ENCODE results near the gene ZPBP. TPM values are rescaled to one million over a fixed set of nuclear protein-coding genes. Genes with fewer than 3 reads are reported as not detected.

Gene ZPBP
- total and polyA plus RNA-seq, 2 of the 4 experiments (the other 2 are of a cell fraction) = not detected

GRCh38 chr7:49937608-49938007 is 155.4 kb downstream of the ZPBP start:
- Histone ChIP-seq H2AFZ (replicated peaks; ENCODE audit: low read length, poor library complexity) (no peak overlapping the region), H2BK15ac (ENCODE audit: low read depth, low read length) (no peak overlapping the region), H3K56ac (ENCODE audit: extremely low read depth, insufficient read depth, low read length) (no peak overlapping the region), H3K9me1 (ENCODE audit: insufficient read depth, low read length) (no peaks in the 10 kb centered on the region), H3K23ac (ENCODE audit: low read depth, low read length) (no peak overlapping the region), H3K14ac (replicated peaks; ENCODE audit: low read depth, low read length) (no peak overlapping the region), H3K4me3 (ENCODE audit: insufficient read depth, low read depth, low read length) (no peak overlapping the region), H4K5ac (ENCODE audit: low read depth, low read length) (no peak overlapping the region), H4K91ac (ENCODE audit: insufficient read depth, low read depth, low read length) (no peak overlapping the region), H3K4me2 (ENCODE audit: low read depth, low read length) (no peak overlapping the region), H3K27ac (ENCODE audit: insufficient read depth, low read length) (no peak overlapping the region), H3K79me1 (ENCODE audit: low read depth in 1 of 2, low read length in 2 of 2) (no peaks in the 10 kb centered on the region), H2AK5ac (ENCODE audit: low read depth, low read length) (no peak overlapping the region), H3K4me1 (ENCODE audit: control insufficient read depth, insufficient read depth, low read length) (no peaks in the 10 kb centered on the region), H4K8ac (ENCODE audit: low read depth in 2 of 2, low read length in 2 of 2) (no peak overlapping the region), H2BK120ac (ENCODE audit: low read depth, low read length) (no peak overlapping the region), H3K9ac (ENCODE audit: low read depth, low read length) (no peak overlapping the region), H3K4ac (ENCODE audit: low read depth, low read length) (no peak overlapping the region), H2BK20ac (ENCODE audit: low read depth, low read length) (no peak overlapping the region), H4K20me1 (ENCODE audit: insufficient read depth, low read length) (no peaks in the 10 kb centered on the region), H3K36me3 (ENCODE audit: control insufficient read depth, insufficient read depth, low read length) (no peaks in the 10 kb centered on the region), H3K9me3 (ENCODE audit: control insufficient read depth, insufficient read depth, low read length) (peaks cover 2% of the 10 kb centered on the region; the same call in 1 of the 2 replicates), H3K27me3 (ENCODE audit: control insufficient read depth, insufficient read depth, low read length) (no peaks in the 10 kb centered on the region), H3K18ac (ENCODE audit: low read depth, low read length) (no peak overlapping the region), H2BK5ac (ENCODE audit: low read depth, low read length, poor library complexity, severe bottlenecking) (no peak overlapping the region), H2AK9ac (replicated peaks; ENCODE audit: low read depth, low read length, poor library complexity) (no peak overlapping the region)
- WGBS, 2 experiments (ENCODE audit: extremely low coverage in 2 of 2, insufficient read length in 1 of 2) = no CpG with 5 or more reads among the region's 2 CpGs
- dilution Hi-C loops (cut with HindIII; ENCODE audit: low sequenced_read_pairs, unreplicated experiment) (no loop called here), in situ Hi-C loops (cut with MboI; ENCODE audit: low sequenced_read_pairs) (no loop called here), intact Hi-C loops (cut with micrococcal nuclease) (no loop called here)
- ChIA-PET POLR2A (ENCODE audit: unreplicated experiment) (no interaction called here), CTCF (no interaction called here)
- TF ChIP-seq POLR2A (IDR thresholded peaks at IDR 0.05; ENCODE audit: low read depth, low read length) (no peak), MAZ (IDR thresholded peaks at IDR 0.05; ENCODE audit: borderline replicate concordance, low read depth, low read length) (no peak), RAD21 (IDR thresholded peaks at IDR 0.05; ENCODE audit: low read length) (no peak), NFE2L2 (IDR thresholded peaks at IDR 0.05; ENCODE audit: low read depth, low read length) (no peak), RFX5 (IDR thresholded peaks at IDR 0.05; ENCODE audit: low read depth, low read length) (no peak), MAFK (IDR thresholded peaks at IDR 0.05; ENCODE audit: low read depth, low read length) (no peak), CTCF (conservative IDR thresholded peaks at IDR 0.05; ENCODE audit: low read depth, low read length) (no peak), FOS (IDR thresholded peaks at IDR 0.05; ENCODE audit: low read depth, low read length) (no peak), SMC3 (IDR thresholded peaks at IDR 0.05; ENCODE audit: low read depth, low read length) (no peak), BHLHE40 (IDR thresholded peaks at IDR 0.05; ENCODE audit: low read depth, low read length) (no peak), MXI1 (IDR thresholded peaks at IDR 0.05; ENCODE audit: borderline replicate concordance, low read depth, low read length) (no peak)
- ATAC-seq (ENCODE audit: low read depth) (no peak), DNase-seq (no peak)
- no TSS peak for BruUV-seq (replicated peaks)

All from IMR-90 (cell line).